Stimulated activated naive B cell treated with anti-CD40 and anti-IgM and Interleukin-4, amounts not matched to agents 10 μg/mL and 1 μg/mL and 100 μg/mL, for 72 hours (primary cell): Measurements from ENCODE around the gene CACNA1B.

ENCODE experiments used
- ATAC-seq, 2 donors: fragments of 150-1000 bp; cut with Tn5 transposase; replicated peaks; 2 replicates each; pipeline ENCODE4 v1.10.0; 2021; ENCODE audit warnings: moderate library complexity in 1 of 2
- DNase-seq: peaks from one replicate; pipeline ENCODE4 v3.0.0; 2021
- H3K27ac Mint-ChIP-seq: one replicate; pipeline ENCODE4 v1.8.0; 2022; ENCODE audit warnings: mild to moderate bottlenecking, mixed read lengths
- H3K27me3 Mint-ChIP-seq, 2 donors: one replicate each; pipeline ENCODE4 v1.8.0; 2022; ENCODE audit warnings: mixed read lengths in 2 of 2
- H3K36me3 Mint-ChIP-seq, 2 donors: one replicate each; pipeline ENCODE4 v1.8.0; 2022; ENCODE audit warnings: mixed read lengths in 2 of 2, mild to moderate bottlenecking in 1 of 2
- H3K4me1 Mint-ChIP-seq, 2 donors: one replicate each; pipeline ENCODE4 v1.8.0; 2022; ENCODE audit warnings: mixed read lengths in 2 of 2, mild to moderate bottlenecking in 1 of 2
- H3K4me3 Mint-ChIP-seq, 2 donors: one replicate each; pipeline ENCODE4 v1.8.0; 2022; ENCODE audit warnings: mild to moderate bottlenecking in 2 of 2, mixed read lengths in 2 of 2, moderate library complexity in 1 of 2
- H3K9me3 Mint-ChIP-seq, 2 donors: one replicate each; pipeline ENCODE4 v1.8.0; 2022; ENCODE audit warnings: mixed read lengths in 2 of 2, mild to moderate bottlenecking in 1 of 2

Gene CACNA1B

GRCh38 chr9:138071292-138071691 lies 193.7 kb downstream of the CACNA1B start:
- Mint-ChIP-seq H3K9me3 (no peaks in the 10 kb centered on the region), H3K36me3 (no peaks in the 10 kb centered on the region), H3K4me3 (no peak overlapping the region), H3K4me1 (peaks cover 0 to 1% of the 10 kb centered on the region in 2 donors), H3K27me3 (peaks cover 14 to 37% of the 10 kb centered on the region in 2 donors), H3K27ac (no peak overlapping the region)
- ATAC-seq (no peak), DNase-seq (no peak)

- Mint-ChIP-seq H3K36me3 (no peaks in the 10 kb centered on the region), H3K27ac (no peak overlapping the region), H3K27me3 (peaks cover 14 to 37% of the 10 kb centered on the region in 2 donors)
Measured at GRCh38 chr9:138071731-138072130, 194.1 kb downstream of the CACNA1B start.

GRCh38 chr9:138072161-138072842 lies 194.7 kb downstream of the CACNA1B start:
- no peak for ATAC-seq
- no peaks in the 10 kb centered on the region for H3K36me3 Mint-ChIP-seq

More at GRCh38 chr9:138071731-138072130, 194.1 kb downstream of the CACNA1B start:
- peaks cover 0 to 1% of the 10 kb centered on the region in 2 donors for H3K4me1 Mint-ChIP-seq
- no peak for ATAC-seq
- H3K9me3 Mint-ChIP-seq, result no peaks in the 10 kb centered on the region
- no peak overlapping the region for H3K4me3 Mint-ChIP-seq
- DNase-seq, result no peak

GRCh38 chr9:138072897-138073296 lies 195.3 kb downstream of the CACNA1B start:
- Mint-ChIP-seq H3K27ac (no peak overlapping the region), H3K4me1 (peaks cover 0 to 1% of the 10 kb centered on the region in 2 donors), H3K36me3 (no peaks in the 10 kb centered on the region), H3K4me3 (no peak overlapping the region), H3K9me3 (no peaks in the 10 kb centered on the region), H3K27me3 (peaks cover 18 to 41% of the 10 kb centered on the region in 2 donors)
- ATAC-seq (no peak), DNase-seq (no peak)

More at GRCh38 chr9:138072161-138072842, 194.7 kb downstream of the CACNA1B start:
- peaks cover 0 to 1% of the 10 kb centered on the region in 2 donors for H3K4me1 Mint-ChIP-seq
- H3K9me3 Mint-ChIP-seq, result no peaks in the 10 kb centered on the region
- H3K4me3 Mint-ChIP-seq, result no peak overlapping the region
- DNase-seq, result no peak
- H3K27ac Mint-ChIP-seq, result no peak overlapping the region
- H3K27me3 Mint-ChIP-seq, result peaks cover 16 to 40% of the 10 kb centered on the region in 2 donors

- peak overlapping the region; percentile 16 for H3K27ac Mint-ChIP-seq
- H3K36me3 Mint-ChIP-seq, result no peaks in the 10 kb centered on the region
- peaks cover 19 to 42% of the 10 kb centered on the region in 2 donors for H3K27me3 Mint-ChIP-seq
- H3K4me3 Mint-ChIP-seq, result no peak overlapping the region
- ATAC-seq, result no peak
- DNase-seq, result no peak
- peaks cover 0 to 1% of the 10 kb centered on the region in 2 donors for H3K4me1 Mint-ChIP-seq
- no peaks in the 10 kb centered on the region for H3K9me3 Mint-ChIP-seq
Measured at GRCh38 chr9:138073408-138073807, 195.8 kb downstream of the CACNA1B start.

GRCh38 chr9:138073808-138074207 lies 196.2 kb downstream of the CACNA1B start:
- Mint-ChIP-seq H3K27ac (no peak overlapping the region), H3K36me3 (no peaks in the 10 kb centered on the region), H3K27me3 (peaks cover 23 to 46% of the 10 kb centered on the region in 2 donors), H3K4me1 (peaks cover 0 to 1% of the 10 kb centered on the region in 2 donors), H3K4me3 (no peak overlapping the region), H3K9me3 (no peaks in the 10 kb centered on the region)
- no peak for DNase-seq
- ATAC-seq, result no peak

GRCh38 chr9:138074516-138074915 lies 196.9 kb downstream of the CACNA1B start:
- ATAC-seq (no peak), DNase-seq (no peak)
- no peaks in the 10 kb centered on the region for H3K36me3 Mint-ChIP-seq
- no peaks in the 10 kb centered on the region for H3K9me3 Mint-ChIP-seq
- no peak overlapping the region for H3K27ac Mint-ChIP-seq
- H3K27me3 Mint-ChIP-seq, result peaks cover 27 to 51% of the 10 kb centered on the region in 2 donors
- H3K4me3 Mint-ChIP-seq, result no peak overlapping the region
- peaks cover 0 to 1% of the 10 kb centered on the region in 2 donors for H3K4me1 Mint-ChIP-seq

- DNase-seq, result no peak
- H3K4me1 Mint-ChIP-seq, result peaks cover 0 to 1% of the 10 kb centered on the region in 2 donors
- H3K9me3 Mint-ChIP-seq, result no peaks in the 10 kb centered on the region
- H3K27me3 Mint-ChIP-seq, result peaks cover 32 to 58% of the 10 kb centered on the region in 2 donors
- H3K4me3 Mint-ChIP-seq, result no peak overlapping the region
- no peak overlapping the region for H3K27ac Mint-ChIP-seq
- ATAC-seq, result no peak
- H3K36me3 Mint-ChIP-seq, result no peaks in the 10 kb centered on the region
Measured at GRCh38 chr9:138075496-138075895, 197.9 kb downstream of the CACNA1B start.

- H3K9me3 Mint-ChIP-seq, result no peaks in the 10 kb centered on the region
- no peaks in the 10 kb centered on the region for H3K36me3 Mint-ChIP-seq
- peaks cover 0 to 1% of the 10 kb centered on the region in 2 donors for H3K4me1 Mint-ChIP-seq
- no peak for ATAC-seq
- peaks cover 33 to 60% of the 10 kb centered on the region in 2 donors for H3K27me3 Mint-ChIP-seq
- no peak overlapping the region for H3K27ac Mint-ChIP-seq
- no peak for DNase-seq
- H3K4me3 Mint-ChIP-seq, result no peak overlapping the region
Measured at GRCh38 chr9:138075961-138076649, 198.5 kb downstream of the CACNA1B start.

GRCh38 chr9:138076650-138077009 lies 199.0 kb downstream of the CACNA1B start:
- ATAC-seq (no peak), DNase-seq (no peak)
- peaks cover 33 to 58% of the 10 kb centered on the region in 2 donors for H3K27me3 Mint-ChIP-seq
- no peak overlapping the region for H3K4me3 Mint-ChIP-seq
- no peak overlapping the region for H3K27ac Mint-ChIP-seq
- peaks cover 0 to 1% of the 10 kb centered on the region in 2 donors for H3K4me1 Mint-ChIP-seq
- no peaks in the 10 kb centered on the region for H3K9me3 Mint-ChIP-seq
- no peaks in the 10 kb centered on the region for H3K36me3 Mint-ChIP-seq

GRCh38 chr9:138077126-138077525 lies 199.5 kb downstream of the CACNA1B start:
- ATAC-seq (no peak), DNase-seq (no peak)
- Mint-ChIP-seq H3K4me3 (no peak overlapping the region), H3K27ac (no peak overlapping the region), H3K27me3 (peaks cover 33 to 53% of the 10 kb centered on the region in 2 donors), H3K36me3 (no peaks in the 10 kb centered on the region), H3K4me1 (peaks cover 0 to 1% of the 10 kb centered on the region in 2 donors), H3K9me3 (no peaks in the 10 kb centered on the region)

GRCh38 chr9:138077898-138078540 lies 200.4 kb downstream of the CACNA1B start:
- Mint-ChIP-seq H3K4me1 (peaks cover 0 to 1% of the 10 kb centered on the region in 2 donors), H3K27me3 (peaks cover 29 to 44% of the 10 kb centered on the region in 2 donors), H3K9me3 (no peaks in the 10 kb centered on the region), H3K27ac (no peak overlapping the region), H3K36me3 (no peaks in the 10 kb centered on the region), H3K4me3 (no peak overlapping the region)
- ATAC-seq (no peak), DNase-seq (no peak)

GRCh38 chr9:138078846-138079245 lies 201.3 kb downstream of the CACNA1B start:
- no peaks in the 10 kb centered on the region for H3K9me3 Mint-ChIP-seq
- H3K4me1 Mint-ChIP-seq, result no peaks in the 10 kb centered on the region
- peaks cover 25 to 37% of the 10 kb centered on the region in 2 donors for H3K27me3 Mint-ChIP-seq
- H3K27ac Mint-ChIP-seq, result no peak overlapping the region
- no peak overlapping the region for H3K4me3 Mint-ChIP-seq
- no peaks in the 10 kb centered on the region for H3K36me3 Mint-ChIP-seq
- no peak for DNase-seq
- ATAC-seq, result no peak

- ATAC-seq (no peak), DNase-seq (no peak)
- Mint-ChIP-seq H3K27ac (no peak overlapping the region), H3K4me1 (no peaks in the 10 kb centered on the region), H3K9me3 (peaks cover 10 to 12% of the 10 kb centered on the region in 2 donors), H3K4me3 (no peak overlapping the region), H3K27me3 (peaks cover 25 to 29% of the 10 kb centered on the region in 2 donors), H3K36me3 (peaks cover 2 to 4% of the 10 kb centered on the region in 2 donors)
Measured at GRCh38 chr9:138080979-138081378, 203.4 kb downstream of the CACNA1B start.
